ENCODE data around the gene AZIN2. TPM values are rescaled to one million over a fixed set of nuclear protein-coding genes. Genes with fewer than 3 reads are reported as not detected.

Gene AZIN2
- total and polyA plus RNA-seq, 9 of the 15 experiments (the other 6 are each of a cell fraction or from before 2014, with no cell fraction given), result 0.06 to 0.91 (median 0.42) TPM; not detected in 2

DNA sequence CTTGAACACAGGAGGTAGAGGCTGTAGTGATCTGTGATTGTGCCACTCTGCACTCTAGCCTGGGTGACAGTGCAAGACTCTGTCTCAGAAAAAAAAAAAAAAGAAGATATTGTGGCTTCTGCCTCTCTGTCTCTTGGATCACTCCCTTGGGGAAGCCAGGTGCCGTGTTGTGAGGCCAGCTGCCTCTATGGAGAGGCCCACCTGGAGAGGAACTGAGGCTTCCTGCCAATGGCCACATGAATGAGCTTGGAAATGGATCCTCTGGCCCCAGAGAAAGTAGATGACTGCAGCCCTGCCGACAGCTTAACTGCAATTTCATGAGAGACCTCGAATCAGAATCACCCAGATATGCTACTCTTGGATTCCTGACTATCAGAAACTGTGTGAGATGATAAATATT is 24.5 kb upstream of the AZIN2 start:
- Histone ChIP-seq H3K9me3 (replicated peaks; ENCODE audit: control insufficient read depth, insufficient read depth, low read depth, low read length) (no peaks in the 10 kb centered on the region), H3K27ac (ENCODE audit: extremely low read depth, low read depth, low read length) (no peak overlapping the region), H4K20me1 (replicated peaks; ENCODE audit: control insufficient read depth, insufficient read depth, low read length) (no peaks in the 10 kb centered on the region), H3K9ac (ENCODE audit: insufficient read depth in 1 of 2, low read depth in 2 of 2, low read length in 2 of 2) (no peak overlapping the region), H3K4me1 (replicated peaks in 1 of 2; ENCODE audit: control insufficient read depth in 2 of 2, insufficient read depth in 2 of 2, low read length in 2 of 2) (peaks cover 4 to 11% of the 10 kb centered on the region in 2 experiments; a peak in 3 of 5 replicates), H3K79me2 (ENCODE audit: control insufficient read depth, insufficient read depth, low read length) (no peaks in the 10 kb centered on the region), H3K36me3 (ENCODE audit: control insufficient read depth, insufficient read depth, low read length) (no peaks in the 10 kb centered on the region), H3K27me3 (ENCODE audit: control insufficient read depth in 2 of 2, insufficient read depth in 2 of 2, low read length in 2 of 2) (peaks cover 7 to 9% of the 10 kb centered on the region in 2 experiments; a peak in 2 of 5 replicates), H3K9me1 (ENCODE audit: control insufficient read depth, insufficient read depth, low read length) (no peaks in the 10 kb centered on the region), H3K4me3 (no peak overlapping the region), H2AFZ (ENCODE audit: low read depth, low read length) (no peak overlapping the region), H3K4me2 (ENCODE audit: insufficient read depth, low read length) (no peak overlapping the region)
- no peak for ATAC-seq
- no TSS peak for BruUV-seq (replicated peaks)
- no peak for FAIRE-seq
- TF ChIP-seq NFE2 (IDR thresholded peaks at IDR 0.05; ENCODE audit: low read depth) (no peak), MCM2 (IDR thresholded peaks at IDR 0.05; ENCODE audit: low read depth) (no peak), NELFE (IDR thresholded peaks at IDR 0.05; ENCODE audit: insufficient read depth, insufficient read length) (no peak), ZNF140 (CRISPR knock-in tag; IDR thresholded peaks at IDR 0.05) (no peak), ZNF76 (CRISPR knock-in tag; IDR thresholded peaks at IDR 0.05; ENCODE audit: borderline replicate concordance) (no peak), GABPB1 (CRISPR knock-in tag; IDR thresholded peaks at IDR 0.05) (no peak), TEAD4 (IDR thresholded peaks at IDR 0.05; ENCODE audit: low read length) (no peak), TEAD4 (CRISPR knock-in tag; IDR thresholded peaks at IDR 0.05; ENCODE audit: borderline replicate concordance) (no peak), GATA2 (CRISPR knock-in tag; IDR thresholded peaks at IDR 0.05) (no peak), ZNF3 (CRISPR knock-in tag; IDR thresholded peaks at IDR 0.05) (no peak), ZNF274 (IDR thresholded peaks at IDR 0.05; ENCODE audit: borderline replicate concordance, low read depth, low read length) (no peak), TBL1XR1 (IDR thresholded peaks at IDR 0.05; ENCODE audit: low read length in 2 of 2) (no peak), RBM17 (IDR thresholded peaks at IDR 0.05; ENCODE audit: borderline replicate concordance, low read depth, low read length) (no peak), C11orf30 (IDR thresholded peaks at IDR 0.05; ENCODE audit: low read depth) (no peak), MECOM (CRISPR knock-in tag; IDR thresholded peaks at IDR 0.05) (no peak), HDAC6 (IDR thresholded peaks at IDR 0.05; ENCODE audit: low read depth, low read length) (no peak)
- TF ChIP-seq, protein P1, sequence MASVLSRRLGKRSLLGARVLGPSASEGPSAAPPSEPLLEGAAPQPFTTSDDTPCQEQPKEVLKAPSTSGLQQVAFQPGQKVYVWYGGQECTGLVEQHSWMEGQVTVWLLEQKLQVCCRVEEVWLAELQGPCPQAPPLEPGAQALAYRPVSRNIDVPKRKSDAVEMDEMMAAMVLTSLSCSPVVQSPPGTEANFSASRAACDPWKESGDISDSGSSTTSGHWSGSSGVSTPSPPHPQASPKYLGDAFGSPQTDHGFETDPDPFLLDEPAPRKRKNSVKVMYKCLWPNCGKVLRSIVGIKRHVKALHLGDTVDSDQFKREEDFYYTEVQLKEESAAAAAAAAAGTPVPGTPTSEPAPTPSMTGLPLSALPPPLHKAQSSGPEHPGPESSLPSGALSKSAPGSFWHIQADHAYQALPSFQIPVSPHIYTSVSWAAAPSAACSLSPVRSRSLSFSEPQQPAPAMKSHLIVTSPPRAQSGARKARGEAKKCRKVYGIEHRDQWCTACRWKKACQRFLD (CRISPR knock-in tag; IDR thresholded peaks at IDR 0.05), result no peak
- intact Hi-C loops (cut with micrococcal nuclease), result no loop called here
- WGBS (ENCODE audit: insufficient coverage, low coverage, missing lambda C conversion rate), result 40% methylated on average over 3 of the region's 3 CpGs
- no peak for DNase-seq (ENCODE audit: extremely low read depth in 1 of 4, low spot score in 3 of 4)
- ChIA-PET POLR2A (interaction anchor here (0.6 to 1.3 kb wide), 2 partner anchors 8 to 170 kb away, joined by 3 to 5 read pairs; no protein-coding TSS in a partner anchor), CTCF (ENCODE audit: low intra/inter-chr PET ratio) (interaction anchor here (0.6 kb wide), 1 partner anchor 275 kb away, joined by 3 read pairs; no protein-coding TSS in a partner anchor)
- in situ Hi-C loops (cut with MboI), result no loop called here

Measured in K562 (cell line).